AG09319 (cell line): ENCODE results near the gene DKK3.

ENCODE experiments used
- DNase-seq: peaks from one replicate; pipeline ENCODE4 v3.0.0-alpha.2; 2010; ENCODE audit warnings: low read depth; ENCODE audit errors: extremely low read depth
- CTCF ChIP-seq: IDR thresholded peaks from 2 replicates; pipeline ENCODE4 v1.5.1; 2011; ENCODE audit warnings: low read depth, mild to moderate bottlenecking, inconsistent platforms, low read length, moderate library complexity

DKK3 gene

GRCh38 chr11:12026331-12027211 is 18.1 kb upstream of the DKK3 start:
- DNase-seq, result no peak
- TF ChIP-seq CTCF, result no peak

DNA sequence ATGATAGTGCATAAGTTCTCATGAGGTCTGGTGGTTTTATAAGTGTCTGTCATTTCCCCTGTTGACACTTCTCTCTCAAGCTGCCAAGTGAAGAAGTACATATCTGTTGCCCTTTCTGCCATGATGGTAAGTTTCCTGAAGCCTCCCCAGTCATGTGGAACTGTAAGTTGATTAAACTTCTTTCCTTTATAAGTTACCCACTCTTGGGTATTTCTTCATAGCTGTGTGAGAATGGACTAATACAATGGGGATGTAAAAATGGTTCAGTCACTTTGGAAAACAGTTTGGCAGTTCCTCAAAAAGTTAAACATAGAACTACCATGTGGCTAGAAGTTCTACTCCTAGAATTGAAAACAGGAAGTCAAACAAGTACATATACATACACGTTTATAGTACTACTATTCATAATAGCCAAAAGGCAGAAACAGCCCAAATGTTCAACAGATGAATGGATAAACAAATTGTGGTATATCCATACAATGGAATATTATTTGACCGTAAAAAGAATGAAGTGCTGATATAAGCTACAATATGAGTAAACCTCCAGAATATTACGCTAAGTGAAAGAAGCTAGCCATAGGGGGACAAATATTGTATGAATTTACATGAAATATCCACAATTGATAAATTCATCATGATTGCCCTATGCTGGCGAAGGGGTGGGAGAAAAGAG is 16.0 kb upstream of the DKK3 start:
- DNase-seq, result no peak
- TF ChIP-seq CTCF, result no peak

DNA sequence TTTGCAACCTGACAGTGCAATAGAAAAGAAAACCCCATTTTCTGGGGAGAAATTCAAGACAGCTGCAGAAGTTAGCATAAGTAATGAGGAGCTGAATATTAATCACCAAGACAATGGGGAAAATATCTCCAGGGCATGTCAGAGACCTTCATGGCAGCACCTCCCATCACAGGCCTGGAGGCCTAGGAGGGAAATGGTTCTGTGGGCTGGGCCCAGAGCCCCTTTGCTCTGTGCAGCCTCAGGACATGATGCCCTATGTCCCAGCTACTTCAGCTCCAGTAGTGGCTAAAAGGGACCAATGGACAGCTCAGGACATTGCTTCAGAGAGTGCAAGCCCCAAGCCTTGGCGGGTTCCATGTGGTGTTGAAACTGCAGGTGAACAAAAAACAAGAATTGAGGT is 14.6 kb upstream of the DKK3 start:
- TF ChIP-seq CTCF, result no peak
- no peak for DNase-seq

DNA sequence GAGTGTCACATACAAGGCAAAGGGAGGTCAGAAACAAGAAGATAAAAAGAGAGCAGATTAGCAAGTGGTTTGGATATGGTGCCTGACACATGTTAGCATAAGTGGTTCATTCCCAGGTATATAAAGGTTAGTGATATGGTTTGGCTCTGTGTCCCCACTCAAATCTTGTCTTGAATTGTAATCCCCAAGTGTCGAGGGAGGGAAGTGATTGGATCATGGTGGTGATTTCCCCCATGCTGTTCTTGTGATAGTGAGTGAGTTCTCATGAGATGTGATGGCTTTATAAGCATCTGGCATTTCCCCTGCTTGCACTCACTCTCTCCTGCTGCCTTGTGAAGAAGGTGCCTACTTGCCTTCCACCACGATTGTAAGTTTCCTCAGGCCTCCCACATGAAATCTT is 12.1 kb upstream of the DKK3 start:
- no peak for TF ChIP-seq CTCF
- no peak for DNase-seq

- no peak for DNase-seq
- no peak for TF ChIP-seq CTCF
Observed at GRCh38 chr11:12019866-12020416, 11.5 kb upstream of the DKK3 start.

- TF ChIP-seq CTCF, result no peak
- no peak for DNase-seq
Observed at GRCh38 chr11:12019337-12019736, 10.9 kb upstream of the DKK3 start.

DNA sequence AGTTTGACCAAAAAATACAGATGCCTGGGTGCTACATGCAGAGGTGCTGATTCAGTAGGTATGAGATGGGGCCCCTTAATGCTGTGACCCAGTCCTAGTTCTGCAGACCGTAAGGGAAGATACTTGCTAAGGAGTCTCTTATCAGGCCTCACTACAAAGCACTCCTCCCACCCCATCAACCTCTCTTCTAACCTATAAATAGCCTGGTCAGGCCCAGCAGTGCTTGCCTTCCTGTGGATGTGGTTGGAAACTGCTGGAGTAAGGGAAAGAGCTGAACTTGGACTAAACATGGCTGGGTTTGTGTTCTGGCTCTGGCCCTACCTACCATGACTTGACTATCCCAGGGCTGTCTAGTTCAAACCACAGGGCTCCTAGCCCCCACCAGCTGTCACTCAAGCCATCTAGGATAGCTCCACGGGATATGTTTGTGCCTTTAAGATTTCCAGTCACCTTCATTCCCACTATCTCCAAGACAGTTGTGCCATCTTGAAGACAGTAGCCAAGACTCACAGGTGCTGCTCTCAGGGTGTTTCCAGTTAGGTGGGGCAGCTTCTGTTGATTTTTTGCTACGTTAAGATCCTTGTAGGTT is 9.5 kb upstream of the DKK3 start:
- no peak for TF ChIP-seq CTCF
- no peak for DNase-seq
